K562 (cell line): ENCODE results near the gene CXCL14. TPM values are rescaled to one million over a fixed set of nuclear protein-coding genes. Genes with fewer than 3 reads are reported as not detected.
A peak's percentile ranks its signal among the peaks of the same experiment; 100 is the strongest.

Source experiments
- ATAC-seq: fragments of 200-7000 bp; cut with Tn5 transposase; 3 replicates; pipeline ENCODE4 v1.9.1; 2020; ENCODE audit warnings: moderate library complexity
- Bru-seq: library from RNA; stranded (reverse); fragments of 400-500 nt; gene quantifications from one replicate; lab custom pipeline; 2021; lab: Mats Ljungman, UMichigan
- BruChase-seq, 2 experiments: library from RNA; stranded (reverse); fragments of 400-500 nt; gene quantifications; one replicate each; lab custom pipeline; 2021; lab: Mats Ljungman, UMichigan
- BruUV-seq: library from RNA; stranded (reverse); fragments of 400-500 nt; replicated peaks from 2 replicates; lab custom pipeline; 2021; lab: Mats Ljungman, UMichigan
- CTCF ChIA-PET: fragments of 300-600 bp; formaldehyde crosslinking; extraction: SDS; loops from one replicate; lab custom pipeline; 2021; ENCODE audit warnings: low intra/inter-chr PET ratio; lab: Yijun Ruan, JAX
- POLR2A ChIA-PET: fragments of 300-600, 350-650 bp; sonication (Branson Sonifier 250); formaldehyde crosslinking; extraction: SDS; loops from one replicate; lab custom pipeline; 2021; ENCODE audit warnings: antibody characterized with exemption, inconsistent platforms; lab: Yijun Ruan, JAX
- DNase-seq, 4 experiments: peaks; one replicate each; pipeline versions ENCODE4 v3.0.0 to v3.0.0-alpha.2; 2011 to 2018; ENCODE audit warnings: low spot score in 3 of 4, mixed read lengths in 3 of 4; ENCODE audit errors: extremely low read depth in 1 of 4
- FAIRE-seq: peaks from 2 replicates; lab custom pipeline; 2011; peaks lifted over from hg19 to GRCh38; lab: Jason Lieb, UNC
- H2AFZ ChIP-seq: 2 replicates; pipeline ENCODE4 v1.6.0; 2011; ENCODE audit warnings: low read depth, low read length, control low read depth, inconsistent platforms
- H3K27ac ChIP-seq: fragments of 200-600 bp; 3 replicates; pipeline ENCODE4 v1.8.0; 2011; ENCODE audit warnings: low read depth, mild to moderate bottlenecking, control low read depth, inconsistent platforms, low read length, moderate library complexity, mixed read lengths; ENCODE audit errors: extremely low read depth
- H3K27me3 ChIP-seq, 2 experiments: fragments of 300-600 bp in 1 of 2; 2 replicates in 1 of 2; 3 replicates in 1 of 2; pipeline versions ENCODE4 v1.6.0 to v1.8.0; 2011; ENCODE audit warnings: inconsistent platforms in 2 of 2, low read length in 2 of 2, mild to moderate bottlenecking in 1 of 2, mixed read lengths in 1 of 2, moderate library complexity in 1 of 2; ENCODE audit not compliant: control insufficient read depth in 2 of 2, insufficient read depth in 2 of 2
- H3K36me3 ChIP-seq: fragments of 300-600 bp; 3 replicates; pipeline ENCODE4 v1.8.0; 2011; ENCODE audit warnings: mild to moderate bottlenecking, low read length, inconsistent platforms; ENCODE audit not compliant: control insufficient read depth, insufficient read depth
- H3K4me1 ChIP-seq, 2 experiments: fragments of 200-600 bp in 1 of 2; replicated peaks in 1 of 2; 2 replicates in 1 of 2; 3 replicates in 1 of 2; pipeline versions ENCODE4 v1.5.1 to v1.8.0; 2011; ENCODE audit warnings: inconsistent platforms in 2 of 2, low read length in 2 of 2, mild to moderate bottlenecking in 1 of 2, mixed read lengths in 1 of 2, moderate library complexity in 1 of 2; ENCODE audit not compliant: control insufficient read depth in 2 of 2, insufficient read depth in 2 of 2
- H3K4me2 ChIP-seq: 2 replicates; pipeline ENCODE4 v1.6.1; 2011; ENCODE audit warnings: low read length, control low read depth, inconsistent platforms, mixed read lengths; ENCODE audit not compliant: insufficient read depth
- H3K4me3 ChIP-seq: fragments of 200-600 bp; sonication (generic), shearing (Covaris generic); 2 replicates; pipeline ENCODE4 v1.5.1; 2016; ENCODE audit warnings: control low read depth, inconsistent platforms
- H3K79me2 ChIP-seq: fragments of 200-600 bp; 3 replicates; pipeline ENCODE4 v1.8.0; 2011; ENCODE audit warnings: low read length, inconsistent platforms; ENCODE audit not compliant: control insufficient read depth, insufficient read depth
- H3K9ac ChIP-seq, 2 experiments: 2 replicates each; pipeline versions ENCODE4 v1.6.0 to v1.6.1; 2011; ENCODE audit warnings: low read depth in 2 of 2, low read length in 2 of 2, control low read depth in 1 of 2, inconsistent platforms in 1 of 2, mild to moderate bottlenecking in 1 of 2, mixed read lengths in 1 of 2; ENCODE audit not compliant: insufficient read depth in 1 of 2
- H3K9me1 ChIP-seq: one replicate; pipeline ENCODE4 v1.6.0; 2011; ENCODE audit warnings: inconsistent platforms, mild to moderate bottlenecking, low read length, moderate library complexity; ENCODE audit not compliant: control insufficient read depth, insufficient read depth
- H3K9me3 ChIP-seq: replicated peaks from 2 replicates; pipeline ENCODE4 v1.5.1; 2011; ENCODE audit warnings: low read depth, low read length, inconsistent platforms; ENCODE audit not compliant: control insufficient read depth, insufficient read depth
- H4K20me1 ChIP-seq: replicated peaks from 2 replicates; pipeline ENCODE4 v1.6.1; 2011; ENCODE audit warnings: low read length, inconsistent platforms, mixed read lengths; ENCODE audit not compliant: control insufficient read depth, insufficient read depth
- PTBP1 ChIP-seq: fragments of 200-400 bp; formaldehyde crosslinking; IDR thresholded peaks from 2 replicates; pipeline ENCODE4 v1.6.1; 2017; ENCODE audit warnings: low read depth, low read length
- WGBS: fragments of 100-300 bp; shearing (Covaris generic); methylation state at CpG from one replicate; pipeline ENCODE4 v1.1.6; 2016; ENCODE audit warnings: low coverage, mixed read lengths; ENCODE audit not compliant: insufficient coverage; ENCODE audit errors: missing lambda C conversion rate; 5-methylcytosine and 5-hydroxymethylcytosine counted together
- in situ Hi-C: fragments of 300-500 bp; cut with MboI; formaldehyde crosslinking; loops from 4 replicates; pipeline ENCODE4 v1.15.0; 2018; ENCODE audit warnings: inconsistent platforms, mixed read lengths
- intact Hi-C: fragments of 100-400 bp; cut with micrococcal nuclease; formaldehyde crosslinking; loops from 2 replicates; pipeline ENCODE4 v1.14.2; 2022
- long read RNA-seq, 3 experiments: library from polyadenylated mRNA in 2 of 3; library from RNA in 1 of 3; unstranded in 2 of 3; stranded (forward) in 1 of 3; transcript quantifications; one replicate each; pipeline ENCODE4 v2.0.0, GENCODE V29; 2019 to 2022
- polyA minus RNA-seq, 3 experiments: library from RNA; depleted of rRNA, polyadenylated mRNA; stranded (reverse); fragments of >200 nt; gene quantifications; 2 replicates each; pipeline ENCODE4 v1.2.3, GENCODE V29; 2011
- polyA plus RNA-seq, 8 experiments: library from polyadenylated mRNA; depleted of rRNA in 4 of 8; stranded (reverse) in 5 of 8; unstranded in 3 of 8; fragments of >200 nt; fragmentation: Nextera tagmentation in 2 of 8; fragmentation: Illumina TruSeq in 1 of 8; extraction: Ambion mirVana in 2 of 8; extraction: Trizol in 1 of 8; gene quantifications; 2 replicates each; pipeline versions ENCODE4 v1.2.1 to v1.2.3, GENCODE V29; 2011 to 2014; ENCODE audit warnings: inconsistent platforms in 1 of 8, missing spikeins in 1 of 8
- total RNA-seq, 7 experiments: library from RNA; depleted of rRNA in 6 of 7; stranded (reverse); fragments of >200 nt in 6 of 7; fragmentation: Illumina TruSeq in 2 of 7; extraction: Trizol in 2 of 7; gene quantifications; 2 replicates each; pipeline versions ENCODE4 v1.2.1 to v1.2.3, GENCODE V29; 2011 to 2021; ENCODE audit warnings: low replicate concordance in 1 of 7
- TF ChIP-seq, protein P1 (sequence below): sonication (generic); formaldehyde crosslinking; IDR thresholded peaks from 2 replicates; pipeline ENCODE4 v1.8.1; 2023; ENCODE audit warnings: mild to moderate bottlenecking, missing genetic modification reagents

The CXCL14 gene, protein sequence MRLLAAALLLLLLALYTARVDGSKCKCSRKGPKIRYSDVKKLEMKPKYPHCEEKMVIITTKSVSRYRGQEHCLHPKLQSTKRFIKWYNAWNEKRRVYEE
- total RNA-seq (2011; cell fraction: chromatin; rRNA removed; ENCODE audit: low replicate concordance): not detected in 2 replicates
- not detected in 2 replicates for total RNA-seq (2011; cell fraction: nucleolus; rRNA removed)
- not detected in 2 replicates for total RNA-seq (2011; cell fraction: nucleoplasm; rRNA removed)
- total RNA-seq (2014; rRNA removed): not detected in 2 replicates
- total RNA-seq (2014; rRNA removed; fragmentation: Illumina TruSeq; extraction: Trizol): not detected in 2 replicates
- total RNA-seq (2015; rRNA removed; fragmentation: Illumina TruSeq; extraction: Trizol): not detected in 2 replicates
- total RNA-seq (2021): not detected in 2 replicates
- polyA plus RNA-seq (2011; rRNA removed): not detected in 2 replicates
- polyA plus RNA-seq (2011; cell fraction: cytosol; rRNA removed): not detected in 2 replicates
- not detected in 2 replicates for polyA plus RNA-seq (2011; cell fraction: nucleus; rRNA removed)
- polyA plus RNA-seq (2012): not detected in 2 replicates
- polyA plus RNA-seq (2014; fragmentation: Illumina TruSeq; extraction: Trizol): not detected in 2 replicates
- polyA plus RNA-seq (2014; fragmentation: Nextera tagmentation; extraction: Ambion mirVana): not detected
- not detected in 2 replicates for polyA plus RNA-seq (2014; rRNA removed)
- not detected in 2 replicates for polyA minus RNA-seq (2011; rRNA and poly(A)+ RNA removed)
- polyA minus RNA-seq (2011; cell fraction: cytosol; rRNA and poly(A)+ RNA removed): not detected in 2 replicates
- polyA minus RNA-seq (2011; cell fraction: nucleus; rRNA and poly(A)+ RNA removed): not detected in 2 replicates
- Bru-seq, nascent RNA: not detected
- not detected for BruChase-seq, experiment 1, labeled RNA remaining after a 2-hour chase
- not detected for BruChase-seq, experiment 2, labeled RNA remaining after a 6-hour chase
- long read RNA-seq, experiment 1: 0 reads
- long read RNA-seq, experiment 2: 0 reads
- long read RNA-seq, experiment 3: 0 reads

DNA sequence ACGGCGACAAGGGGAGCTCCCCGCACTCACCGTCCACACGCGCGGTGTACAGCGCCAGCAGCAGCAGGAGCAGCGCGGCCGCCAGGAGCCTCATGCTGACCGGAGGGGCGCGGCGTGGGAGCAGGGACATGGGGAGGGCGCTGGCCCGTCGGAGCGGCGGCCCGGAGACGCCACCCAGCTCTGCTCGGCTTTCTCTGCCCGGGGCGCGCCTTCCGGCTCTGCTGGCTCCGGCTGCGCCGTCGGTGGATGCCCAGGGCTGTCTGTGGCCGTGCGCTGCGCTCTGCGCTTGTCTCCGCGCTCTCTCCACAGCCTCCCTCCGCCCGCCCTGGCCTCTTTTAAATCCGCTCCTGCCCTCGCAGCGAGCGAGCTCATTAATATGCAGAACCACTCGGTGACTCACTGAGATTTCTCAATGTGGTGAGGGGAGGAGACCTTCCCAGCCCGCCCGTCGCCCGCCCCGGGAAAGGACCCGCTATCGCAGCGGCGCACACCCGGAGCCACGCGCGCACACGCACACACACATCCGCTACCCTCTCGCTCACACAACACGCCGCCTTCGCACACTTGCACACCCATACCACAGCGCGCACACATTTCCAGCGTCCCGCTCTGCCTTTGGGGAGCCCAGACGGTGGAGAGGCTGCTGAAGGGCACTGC lies at the start of gene CXCL14:
Gene CXCL14, minus strand, starts transcription at position 307 of the 657 bp plus-strand sequence. Its CDS starts 213 bp downstream, at position 94.
- intact Hi-C loops: no loop called here
- no peak within 1 kb of the TSS for H3K4me3 ChIP-seq
- FAIRE-seq: no peak
- H3K9ac ChIP-seq: no peak within 1 kb of the TSS
- H3K9me3 ChIP-seq: no peaks in the 10 kb centered on the region
- DNase-seq: no peak
- H3K79me2 ChIP-seq: no peaks in the 10 kb centered on the region
- H3K4me1 ChIP-seq: peaks cover 0 to 11% of the 10 kb centered on the region in 2 experiments; a peak in 1 of 5 replicates
- in situ Hi-C loops: no loop called here
- no peak within 1 kb of the TSS for H3K27ac ChIP-seq
- H4K20me1 ChIP-seq: no peaks in the 10 kb centered on the region
- H3K9me1 ChIP-seq: no peaks in the 10 kb centered on the region
- no peak within 1 kb of the TSS for H3K4me2 ChIP-seq
- WGBS: 54% methylated on average over 41 of the region's 68 CpGs
- CTCF ChIA-PET: no interaction called here
- no peaks in the 10 kb centered on the region for H3K36me3 ChIP-seq
- POLR2A ChIA-PET: interaction anchor here (0.6 to 2.4 kb wide), 2 partner anchors 12 to 26 kb away, joined by 3 to 10 read pairs; no protein-coding TSS in a partner anchor
- BruUV-seq: no TSS peak
- ATAC-seq: no peak
- H3K27me3 ChIP-seq: peaks cover 2 to 72% of the 10 kb centered on the region in 2 experiments; a peak in 4 of 5 replicates
- no peak within 1 kb of the TSS for H2AFZ ChIP-seq
- TF ChIP-seq PTBP1: no peak
- TF ChIP-seq, protein P1, sequence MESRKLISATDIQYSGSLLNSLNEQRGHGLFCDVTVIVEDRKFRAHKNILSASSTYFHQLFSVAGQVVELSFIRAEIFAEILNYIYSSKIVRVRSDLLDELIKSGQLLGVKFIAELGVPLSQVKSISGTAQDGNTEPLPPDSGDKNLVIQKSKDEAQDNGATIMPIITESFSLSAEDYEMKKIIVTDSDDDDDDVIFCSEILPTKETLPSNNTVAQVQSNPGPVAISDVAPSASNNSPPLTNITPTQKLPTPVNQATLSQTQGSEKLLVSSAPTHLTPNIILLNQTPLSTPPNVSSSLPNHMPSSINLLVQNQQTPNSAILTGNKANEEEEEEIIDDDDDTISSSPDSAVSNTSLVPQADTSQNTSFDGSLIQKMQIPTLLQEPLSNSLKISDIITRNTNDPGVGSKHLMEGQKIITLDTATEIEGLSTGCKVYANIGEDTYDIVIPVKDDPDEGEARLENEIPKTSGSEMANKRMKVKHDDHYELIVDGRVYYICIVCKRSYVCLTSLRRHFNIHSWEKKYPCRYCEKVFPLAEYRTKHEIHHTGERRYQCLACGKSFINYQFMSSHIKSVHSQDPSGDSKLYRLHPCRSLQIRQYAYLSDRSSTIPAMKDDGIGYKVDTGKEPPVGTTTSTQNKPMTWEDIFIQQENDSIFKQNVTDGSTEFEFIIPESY (CRISPR knock-in tag): peak; percentile 65; the same call in 1 of the 2 replicates
- TF ChIP-seq, all 486 proteins: peak for 1
